ENCODE results near the gene TRIL. TPM values are rescaled to one million over a fixed set of nuclear protein-coding genes. Genes with fewer than 3 reads are reported as not detected.

Gene TRIL
- total and polyA plus RNA-seq, 12 donors = 0.59 to 5.9 (median 2.7) TPM

DNA sequence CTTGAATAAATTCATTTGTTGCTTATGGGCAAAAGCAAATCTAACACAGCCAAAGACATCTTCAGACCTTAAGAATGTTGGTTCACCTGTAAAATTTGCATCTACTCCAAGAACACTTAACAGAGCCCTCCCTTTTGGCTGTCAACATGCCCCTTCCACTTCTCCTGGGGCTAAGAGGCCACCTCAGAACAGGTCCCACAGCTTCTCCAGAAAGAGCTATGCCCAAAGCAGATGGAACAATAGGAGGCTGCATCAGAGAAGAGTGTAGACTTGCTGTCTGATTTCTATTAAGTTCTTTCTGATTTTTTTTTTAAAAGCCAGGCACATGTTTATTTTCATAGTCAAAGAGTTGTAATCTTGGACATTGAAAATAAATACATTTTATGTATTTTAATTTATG is 26.1 kb upstream of the TRIL start:
- no peaks in the 10 kb centered on the region for H3K27me3 ChIP-seq
- no peak overlapping the region for H3K4me3 ChIP-seq
- H3K27ac ChIP-seq = peak overlapping the region in 4 of 10 donors; percentile 14 to 77 (median 44)
- peaks cover 0 to 56% (median 40%) of the 10 kb centered on the region in 9 donors for H3K4me1 ChIP-seq
- no peak for ATAC-seq
- H3K9me3 ChIP-seq = no peaks in the 10 kb centered on the region
- H3K36me3 ChIP-seq = no peaks in the 10 kb centered on the region
- TF ChIP-seq, protein P1, sequence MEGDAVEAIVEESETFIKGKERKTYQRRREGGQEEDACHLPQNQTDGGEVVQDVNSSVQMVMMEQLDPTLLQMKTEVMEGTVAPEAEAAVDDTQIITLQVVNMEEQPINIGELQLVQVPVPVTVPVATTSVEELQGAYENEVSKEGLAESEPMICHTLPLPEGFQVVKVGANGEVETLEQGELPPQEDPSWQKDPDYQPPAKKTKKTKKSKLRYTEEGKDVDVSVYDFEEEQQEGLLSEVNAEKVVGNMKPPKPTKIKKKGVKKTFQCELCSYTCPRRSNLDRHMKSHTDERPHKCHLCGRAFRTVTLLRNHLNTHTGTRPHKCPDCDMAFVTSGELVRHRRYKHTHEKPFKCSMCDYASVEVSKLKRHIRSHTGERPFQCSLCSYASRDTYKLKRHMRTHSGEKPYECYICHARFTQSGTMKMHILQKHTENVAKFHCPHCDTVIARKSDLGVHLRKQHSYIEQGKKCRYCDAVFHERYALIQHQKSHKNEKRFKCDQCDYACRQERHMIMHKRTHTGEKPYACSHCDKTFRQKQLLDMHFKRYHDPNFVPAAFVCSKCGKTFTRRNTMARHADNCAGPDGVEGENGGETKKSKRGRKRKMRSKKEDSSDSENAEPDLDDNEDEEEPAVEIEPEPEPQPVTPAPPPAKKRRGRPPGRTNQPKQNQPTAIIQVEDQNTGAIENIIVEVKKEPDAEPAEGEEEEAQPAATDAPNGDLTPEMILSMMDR (IDR thresholded peaks at IDR 0.05) = no peak
- DNase-seq = no peak
- intact Hi-C loops (cut with DNase I) = no loop called here

DNA sequence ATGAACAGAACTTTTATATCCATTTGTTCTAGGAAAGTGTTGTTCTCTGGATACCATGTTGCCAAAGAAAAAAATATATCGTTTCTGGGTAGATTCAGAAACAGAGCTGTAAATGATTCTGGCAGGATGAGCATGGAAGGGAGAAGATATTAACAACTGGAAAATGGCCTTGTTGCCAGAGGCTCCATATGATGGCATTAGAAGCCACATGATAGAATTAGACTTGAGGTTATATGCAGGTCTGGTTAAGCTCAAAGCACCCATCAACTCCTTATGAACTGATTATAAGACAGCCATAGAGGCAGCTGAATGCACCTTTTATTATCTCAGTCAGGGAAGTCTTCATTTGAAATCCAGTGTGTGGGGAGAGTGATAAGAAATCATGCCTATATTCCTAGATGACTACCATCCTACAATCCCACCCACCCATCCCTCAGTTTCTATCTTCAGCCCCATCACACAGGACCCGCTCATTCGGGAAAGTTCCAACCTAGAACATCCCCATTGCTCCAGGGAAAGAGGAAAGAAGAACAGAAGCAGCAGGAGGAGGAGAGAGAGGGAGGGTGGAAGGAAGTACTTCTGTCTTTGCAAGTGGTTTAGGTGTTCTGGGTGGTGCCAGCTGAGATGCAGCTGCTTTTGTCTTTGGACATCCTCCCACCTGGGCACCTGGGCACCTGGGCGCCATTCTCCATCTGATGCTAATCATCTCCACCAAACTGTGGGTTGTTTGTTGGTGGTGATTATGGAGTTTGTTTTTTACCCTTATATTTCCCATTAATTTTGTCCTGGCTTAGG is 25.5 kb upstream of the TRIL start:
- H3K4me1 ChIP-seq = peaks cover 0 to 54% (median 34%) of the 10 kb centered on the region in 9 donors
- intact Hi-C loops (cut with DNase I) = no loop called here
- WGBS, 2 donors = 90 to 93% methylated on average over 4 of the region's 4 CpGs
- H3K9me3 ChIP-seq = no peaks in the 10 kb centered on the region
- H3K27me3 ChIP-seq = no peaks in the 10 kb centered on the region
- H3K27ac ChIP-seq = peak overlapping the region in 2 of 10 donors; percentile 39 to 77
- TF ChIP-seq, protein P1 (IDR thresholded peaks at IDR 0.05) = no peak
- no peak overlapping the region for H3K4me3 ChIP-seq
- no peaks in the 10 kb centered on the region for H3K36me3 ChIP-seq
- no peak for DNase-seq
- ATAC-seq = no peak

DNA sequence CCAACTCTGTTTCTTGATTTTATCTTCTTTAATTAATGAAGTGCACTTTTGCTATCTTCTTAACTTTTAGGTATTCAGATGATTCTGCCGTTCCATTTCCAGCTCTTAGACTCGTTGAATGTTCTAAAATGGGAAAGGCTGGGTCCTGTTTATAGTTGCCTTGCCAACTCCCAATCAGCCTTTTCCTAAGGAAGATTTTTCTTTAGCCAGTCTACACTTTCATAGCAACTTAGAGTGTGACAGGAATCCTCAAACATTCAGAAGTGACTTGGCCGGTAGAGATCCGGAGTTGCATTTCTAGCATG is 23.0 kb upstream of the TRIL start:
- intact Hi-C loops (cut with DNase I) = no loop called here
- DNase-seq = no peak
- peak overlapping the region in 6 of 10 donors; percentile 17 to 54 (median 34) for H3K27ac ChIP-seq
- peaks cover 0 to 34% (median 18%) of the 10 kb centered on the region in 9 donors for H3K4me1 ChIP-seq
- WGBS, 2 donors = 54 to 55% methylated on average over 4 of the region's 4 CpGs
- peaks cover 0 to 13% (median 0%) of the 10 kb centered on the region in 11 donors for H3K9me3 ChIP-seq
- TF ChIP-seq, protein P1 (IDR thresholded peaks at IDR 0.05) = no peak
- H3K36me3 ChIP-seq = no peaks in the 10 kb centered on the region
- no peaks in the 10 kb centered on the region for H3K27me3 ChIP-seq
- H3K4me3 ChIP-seq = no peak overlapping the region
- no peak for ATAC-seq

DNA sequence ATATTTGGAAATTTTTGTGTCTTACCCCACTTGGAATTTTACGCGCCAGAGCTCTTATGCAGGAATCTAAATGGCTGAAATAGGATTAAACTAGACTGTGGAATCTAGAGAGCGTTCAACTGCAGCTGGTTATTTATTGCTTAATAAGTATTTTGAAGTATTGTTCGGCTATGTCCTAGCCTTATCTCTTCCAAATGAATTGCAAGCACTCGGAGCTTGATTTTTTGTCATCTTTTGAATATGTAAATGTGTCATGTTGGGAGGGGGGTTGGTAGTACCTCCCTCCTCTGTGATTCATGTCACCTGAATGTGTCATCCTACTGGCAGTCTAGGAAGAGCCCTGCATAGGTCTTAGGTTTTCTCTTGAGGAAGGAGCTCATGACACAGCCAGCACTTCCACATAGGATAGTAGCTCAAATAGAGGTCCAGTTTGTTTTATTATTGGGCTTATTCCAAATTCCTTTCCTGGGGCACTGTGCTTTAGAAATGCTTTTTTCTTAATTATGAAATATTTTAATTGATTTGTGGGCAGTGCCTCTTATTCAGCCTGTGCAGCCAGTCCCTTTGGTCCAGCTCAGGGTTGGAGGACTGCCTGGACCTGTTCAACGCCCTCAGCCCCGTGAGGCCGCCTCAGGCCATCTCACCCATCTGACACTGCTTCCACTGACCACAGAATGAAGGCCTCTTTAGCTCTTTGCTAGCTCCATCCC is 22.5 kb upstream of the TRIL start:
- Histone ChIP-seq H3K27me3 (no peaks in the 10 kb centered on the region), H3K36me3 (no peaks in the 10 kb centered on the region), H3K4me1 (peaks cover 0 to 29% (median 13%) of the 10 kb centered on the region in 9 donors), H3K9me3 (peaks cover 0 to 13% (median 0%) of the 10 kb centered on the region in 11 donors), H3K27ac (peak overlapping the region in 6 of 10 donors; percentile 17 to 54 (median 34)), H3K4me3 (no peak overlapping the region)
- peak in 4 of 8 donors; percentile 11 to 39 (median 32) for ATAC-seq
- TF ChIP-seq, protein P1 (IDR thresholded peaks at IDR 0.05) = no peak
- DNase-seq = no peak
- intact Hi-C loops (cut with DNase I) = no loop called here
- 80 to 81% methylated on average over 8 of the region's 8 CpGs for WGBS, 2 donors

Data from heart right ventricle (tissue), 16 donors.